GM08714 (cell line): ENCODE results near the gene ST3GAL4.

Source experiments
- H3K4me3 ChIP-seq: fragments of 200-500 bp; sonication (Bioruptor generic); 2 replicates; pipeline ENCODE4 v1.5.1; 2014; ENCODE audit warnings: mild to moderate bottlenecking, low read length, inconsistent platforms
- ZNF274 ChIP-seq: IDR thresholded peaks from 2 replicates; pipeline ENCODE4 v1.6.1; 2012; ENCODE audit warnings: mild to moderate bottlenecking, low read depth, low read length

The ST3GAL4 gene

GRCh38 chr11:126322996-126323395 is 32.5 kb upstream of the ST3GAL4 start:
- TF ChIP-seq ZNF274, result no peak
- H3K4me3 ChIP-seq, result no peak overlapping the region

- TF ChIP-seq ZNF274, result no peak
- H3K4me3 ChIP-seq, result no peak overlapping the region
These were observed 28.0 kb upstream of the ST3GAL4 start for GRCh38 chr11:126327281-126328000.

GRCh38 chr11:126328001-126328390 is 27.5 kb upstream of the ST3GAL4 start:
- no peak for TF ChIP-seq ZNF274
- H3K4me3 ChIP-seq, result no peak overlapping the region

GRCh38 chr11:126328444-126328843 is 27.0 kb upstream of the ST3GAL4 start:
- TF ChIP-seq ZNF274, result no peak
- H3K4me3 ChIP-seq, result no peak overlapping the region

GRCh38 chr11:126328938-126329643 is 26.4 kb upstream of the ST3GAL4 start:
- H3K4me3 ChIP-seq, result no peak overlapping the region
- TF ChIP-seq ZNF274, result no peak

GRCh38 chr11:126329644-126330211 is 25.8 kb upstream of the ST3GAL4 start:
- H3K4me3 ChIP-seq, result no peak overlapping the region
- TF ChIP-seq ZNF274, result no peak

GRCh38 chr11:126331286-126331685 is 24.2 kb upstream of the ST3GAL4 start:
- no peak overlapping the region for H3K4me3 ChIP-seq
- TF ChIP-seq ZNF274, result no peak

GRCh38 chr11:126332221-126332711 is 23.2 kb upstream of the ST3GAL4 start:
- no peak for TF ChIP-seq ZNF274
- no peak overlapping the region for H3K4me3 ChIP-seq

GRCh38 chr11:126333142-126333541 is 22.3 kb upstream of the ST3GAL4 start:
- H3K4me3 ChIP-seq, result no peak overlapping the region
- TF ChIP-seq ZNF274, result no peak

- no peak overlapping the region for H3K4me3 ChIP-seq
- TF ChIP-seq ZNF274, result no peak
These were observed 20.6 kb upstream of the ST3GAL4 start for GRCh38 chr11:126334659-126335462.

- no peak for TF ChIP-seq ZNF274
- no peak overlapping the region for H3K4me3 ChIP-seq
These were observed 20.1 kb upstream of the ST3GAL4 start for GRCh38 chr11:126335463-126335760.

GRCh38 chr11:126336138-126336541 is 19.3 kb upstream of the ST3GAL4 start:
- TF ChIP-seq ZNF274, result no peak
- no peak overlapping the region for H3K4me3 ChIP-seq

- no peak for TF ChIP-seq ZNF274
- no peak overlapping the region for H3K4me3 ChIP-seq
These were observed 18.8 kb upstream of the ST3GAL4 start for GRCh38 chr11:126336671-126337101.

- H3K4me3 ChIP-seq, result no peak overlapping the region
- TF ChIP-seq ZNF274, result no peak
These were observed 18.4 kb upstream of the ST3GAL4 start for GRCh38 chr11:126337126-126337473.

GRCh38 chr11:126337474-126338241 is 17.8 kb upstream of the ST3GAL4 start:
- no peak for TF ChIP-seq ZNF274
- H3K4me3 ChIP-seq, result no peak overlapping the region
